Measurements from ENCODE around the gene BASP1. TPM values are rescaled to one million over a fixed set of nuclear protein-coding genes. Genes with fewer than 3 reads are reported as not detected.

The BASP1 gene
- total RNA-seq, 1 donor from 2014 or later: 86.3 TPM

GRCh38 chr5:17288570-17288969 lies 71.1 kb downstream of the BASP1 start:
- no peak for DNase-seq (ENCODE audit: low spot score, unreplicated experiment)
- peaks cover 10% of the 10 kb centered on the region for H3K4me1 Mint-ChIP-seq (ENCODE audit: low read depth)
- no peak overlapping the region for H3K4me3 Mint-ChIP-seq (ENCODE audit: low read depth)
- H3K27ac Mint-ChIP-seq: no peak overlapping the region
- no peaks in the 10 kb centered on the region for H3K27me3 Mint-ChIP-seq
- peaks cover 1% of the 10 kb centered on the region for H3K36me3 Mint-ChIP-seq (ENCODE audit: insufficient read depth)
- H3K9me3 Mint-ChIP-seq (ENCODE audit: low read depth): peaks cover 15% of the 10 kb centered on the region
- TF ChIP-seq CTCF (IDR thresholded peaks at IDR 0.05; ENCODE audit: unreplicated experiment): no peak

- Mint-ChIP-seq H3K36me3 (ENCODE audit: insufficient read depth) (peaks cover 1% of the 10 kb centered on the region), H3K4me3 (ENCODE audit: low read depth) (no peak overlapping the region), H3K27ac (no peak overlapping the region), H3K9me3 (ENCODE audit: low read depth) (peaks cover 15% of the 10 kb centered on the region), H3K27me3 (no peaks in the 10 kb centered on the region), H3K4me1 (ENCODE audit: low read depth) (peaks cover 10% of the 10 kb centered on the region)
- TF ChIP-seq CTCF (IDR thresholded peaks at IDR 0.05; ENCODE audit: unreplicated experiment): no peak
- no peak for DNase-seq (ENCODE audit: low spot score, unreplicated experiment)
Measured at GRCh38 chr5:17289681-17290539, 72.5 kb downstream of the BASP1 start.

- peaks cover 1% of the 10 kb centered on the region for H3K36me3 Mint-ChIP-seq (ENCODE audit: insufficient read depth)
- peaks cover 10% of the 10 kb centered on the region for H3K4me1 Mint-ChIP-seq (ENCODE audit: low read depth)
- no peak overlapping the region for H3K4me3 Mint-ChIP-seq (ENCODE audit: low read depth)
- DNase-seq (ENCODE audit: low spot score, unreplicated experiment): no peak
- peaks cover under 1% of the 10 kb centered on the region for H3K27me3 Mint-ChIP-seq
- no peak overlapping the region for H3K27ac Mint-ChIP-seq
- peaks cover 15% of the 10 kb centered on the region for H3K9me3 Mint-ChIP-seq (ENCODE audit: low read depth)
- no peak for TF ChIP-seq CTCF (IDR thresholded peaks at IDR 0.05; ENCODE audit: unreplicated experiment)
Measured at GRCh38 chr5:17290540-17290974, 73.1 kb downstream of the BASP1 start.

GRCh38 chr5:17292434-17293015 lies 75.1 kb downstream of the BASP1 start:
- Mint-ChIP-seq H3K9me3 (ENCODE audit: low read depth) (peaks cover 15% of the 10 kb centered on the region), H3K27ac (no peak overlapping the region), H3K4me1 (ENCODE audit: low read depth) (peaks cover 10% of the 10 kb centered on the region), H3K4me3 (ENCODE audit: low read depth) (no peak overlapping the region), H3K27me3 (peaks cover 11% of the 10 kb centered on the region), H3K36me3 (ENCODE audit: insufficient read depth) (peaks cover 1% of the 10 kb centered on the region)
- no peak for DNase-seq (ENCODE audit: low spot score, unreplicated experiment)
- no peak for TF ChIP-seq CTCF (IDR thresholded peaks at IDR 0.05; ENCODE audit: unreplicated experiment)

GRCh38 chr5:17294639-17295311 lies 77.3 kb downstream of the BASP1 start:
- peaks cover 11% of the 10 kb centered on the region for H3K27me3 Mint-ChIP-seq
- peaks cover 9% of the 10 kb centered on the region for H3K4me1 Mint-ChIP-seq (ENCODE audit: low read depth)
- no peak overlapping the region for H3K27ac Mint-ChIP-seq
- peaks cover 3% of the 10 kb centered on the region for H3K9me3 Mint-ChIP-seq (ENCODE audit: low read depth)
- no peaks in the 10 kb centered on the region for H3K36me3 Mint-ChIP-seq (ENCODE audit: insufficient read depth)
- no peak for DNase-seq (ENCODE audit: low spot score, unreplicated experiment)
- H3K4me3 Mint-ChIP-seq (ENCODE audit: low read depth): no peak overlapping the region
- TF ChIP-seq CTCF (IDR thresholded peaks at IDR 0.05; ENCODE audit: unreplicated experiment): no peak

Measured in progenitor cell of endocrine pancreas (in vitro differentiated cells).